HG03103 (cell line): ENCODE data around the gene SIPA1L3.
A peak's percentile ranks its signal among the peaks of the same experiment; 100 is the strongest.
"Not testable (repeated sequence)": the region's sequence is repeated elsewhere in the genome, so short reads cannot be mapped to it uniquely, and the experiment has no call there.

Experiments used
- ATAC-seq: cut with Tn5 transposase; IDR thresholded peaks from one replicate; pipeline ENCODE4 v1.9.1; 2021; ENCODE audit warnings: low read depth; ENCODE audit not compliant: unreplicated experiment

Gene SIPA1L3

DNA sequence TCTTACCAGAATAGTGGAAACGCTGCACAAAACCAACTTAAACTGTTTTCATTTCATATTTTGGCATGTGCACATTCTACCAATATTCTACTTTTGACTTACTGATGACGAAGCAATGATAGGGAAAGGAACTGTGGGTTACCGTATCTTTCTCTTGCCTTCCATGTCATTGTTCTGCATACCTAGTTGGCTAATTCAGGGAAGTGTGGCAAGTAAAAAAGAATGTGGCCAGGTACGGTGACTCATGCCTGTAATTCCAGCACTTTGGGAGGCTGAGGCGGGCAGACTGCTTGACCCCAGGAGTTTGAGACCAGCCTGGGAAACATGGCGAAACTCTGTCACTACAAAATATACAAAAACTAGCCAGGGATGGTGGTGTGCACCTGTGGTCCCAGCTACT, 108.2 kb downstream of the SIPA1L3 start:
- ATAC-seq: no peak

DNA sequence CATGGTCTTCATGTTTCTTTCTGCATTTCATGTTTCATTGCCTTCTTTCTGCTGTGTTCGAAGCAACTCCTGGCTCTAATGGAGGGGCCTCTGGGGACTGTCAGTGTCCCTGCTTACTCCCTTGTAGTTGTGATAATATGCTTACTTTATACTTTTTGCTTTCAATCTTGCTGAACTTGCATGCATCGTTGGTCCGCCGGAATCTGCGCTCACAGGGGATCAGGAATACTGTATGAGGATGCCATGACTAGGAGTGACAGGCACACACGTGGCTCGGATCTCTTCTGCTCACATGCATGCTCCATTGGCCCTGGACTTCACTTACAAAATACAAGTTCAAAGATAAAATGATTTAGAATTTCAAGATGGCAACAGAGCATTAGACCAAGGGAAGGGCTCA, 108.8 kb downstream of the SIPA1L3 start:
- no peak for ATAC-seq

DNA sequence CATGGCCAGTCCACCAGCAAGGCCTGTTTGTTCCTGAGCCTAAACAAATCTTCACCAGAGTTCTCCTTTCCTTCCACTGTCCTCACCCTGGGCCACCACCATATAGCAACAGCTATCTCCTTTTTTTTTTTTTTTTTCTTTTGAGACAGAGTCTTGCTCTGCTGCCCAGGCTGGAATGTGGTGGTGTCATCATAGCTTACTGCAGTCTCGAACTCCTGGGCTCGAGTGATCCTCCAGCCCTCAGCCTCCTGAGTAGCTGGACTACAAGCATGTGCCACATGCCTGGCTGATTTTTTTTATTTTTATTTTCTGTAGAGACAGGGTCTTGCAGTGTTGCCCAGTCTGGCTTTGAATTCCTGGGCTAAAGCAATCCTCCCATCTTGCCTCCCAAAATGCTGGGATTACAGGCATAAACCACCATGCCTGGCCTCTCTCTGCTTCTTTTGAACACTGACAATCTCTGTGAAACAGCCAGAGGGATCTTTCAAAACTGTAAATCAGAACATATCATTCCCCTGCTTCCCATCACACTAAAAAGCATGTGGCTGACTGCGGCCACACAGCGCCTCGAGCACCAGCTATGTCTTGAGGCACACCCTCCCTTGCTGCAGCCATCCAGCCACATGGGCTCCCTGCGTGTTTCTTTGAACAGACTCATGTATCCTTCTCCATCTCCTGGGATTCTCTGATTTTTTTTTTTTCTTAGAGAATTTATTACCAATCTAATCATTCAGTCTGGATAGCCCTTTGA, 110.6 kb downstream of the SIPA1L3 start:
- no peak for ATAC-seq

DNA sequence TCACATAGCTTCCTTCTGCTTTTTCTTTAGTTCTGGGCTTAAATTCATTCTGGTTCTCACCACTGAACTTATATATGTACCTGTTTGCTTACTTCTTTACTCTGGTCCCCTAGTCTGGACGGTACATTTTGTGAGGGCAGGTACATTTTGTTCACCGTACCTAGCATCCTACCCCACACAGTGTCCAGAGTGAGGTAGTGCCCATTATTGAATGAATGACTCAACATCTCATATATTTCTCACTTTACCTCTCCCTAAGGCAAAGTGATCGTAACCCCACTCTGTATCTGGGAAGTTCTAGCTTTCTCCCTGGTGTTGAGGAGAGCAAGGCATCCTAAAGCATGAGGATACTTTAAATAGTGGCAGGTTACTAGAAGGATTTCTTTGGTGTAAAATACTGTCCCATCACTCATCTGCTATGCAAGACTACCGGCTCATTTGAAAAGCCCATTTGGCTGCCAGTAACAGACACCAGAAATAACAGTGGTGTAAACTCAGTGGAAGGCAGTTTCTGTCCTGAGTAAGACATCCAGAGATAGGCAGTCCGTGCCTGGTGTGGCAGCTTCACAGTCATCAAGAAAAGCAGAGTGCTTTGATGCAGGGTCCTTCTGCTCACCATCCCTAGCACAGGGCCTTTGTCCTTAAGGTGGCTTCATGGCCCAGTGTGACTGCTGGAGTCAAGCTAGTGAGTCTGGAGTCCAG, 111.8 kb downstream of the SIPA1L3 start:
- ATAC-seq: no peak

DNA sequence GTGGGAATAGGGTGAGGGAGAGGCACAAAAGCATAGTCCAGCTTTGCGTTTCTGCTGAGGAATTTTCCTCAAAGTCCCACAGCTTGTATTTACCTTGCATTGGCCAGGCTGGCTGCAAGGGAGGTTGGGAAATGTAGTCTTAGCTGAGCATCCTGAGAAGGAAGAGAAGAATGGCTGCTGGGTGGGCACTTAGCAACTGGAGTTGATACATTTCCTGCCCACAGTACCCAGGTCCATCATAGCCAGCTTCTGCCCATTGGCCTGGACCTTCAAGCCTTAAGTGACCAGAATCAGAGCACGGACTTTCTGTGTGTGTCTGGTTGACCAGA, 112.4 kb downstream of the SIPA1L3 start:
- no peak for ATAC-seq

DNA sequence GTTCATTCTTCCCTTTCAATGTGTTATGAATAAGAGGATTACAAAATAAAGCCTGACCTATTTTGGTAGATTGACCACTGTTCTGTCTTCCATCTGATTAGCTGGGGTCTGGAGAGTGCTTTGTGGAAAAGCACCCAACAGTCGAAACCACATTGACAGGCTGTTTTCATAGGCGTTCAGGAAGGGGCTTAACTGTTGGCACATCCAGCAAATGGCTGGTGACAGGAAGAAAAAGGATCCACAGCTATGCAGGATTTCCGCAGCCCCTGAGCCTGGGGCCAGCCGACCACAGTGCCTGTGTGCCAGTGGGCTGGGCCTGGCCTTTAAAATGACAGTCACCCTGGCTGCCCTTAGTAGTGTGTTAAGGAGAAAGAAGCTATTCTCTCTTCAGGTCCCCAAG, 113.3 kb downstream of the SIPA1L3 start:
- ATAC-seq: no peak

DNA sequence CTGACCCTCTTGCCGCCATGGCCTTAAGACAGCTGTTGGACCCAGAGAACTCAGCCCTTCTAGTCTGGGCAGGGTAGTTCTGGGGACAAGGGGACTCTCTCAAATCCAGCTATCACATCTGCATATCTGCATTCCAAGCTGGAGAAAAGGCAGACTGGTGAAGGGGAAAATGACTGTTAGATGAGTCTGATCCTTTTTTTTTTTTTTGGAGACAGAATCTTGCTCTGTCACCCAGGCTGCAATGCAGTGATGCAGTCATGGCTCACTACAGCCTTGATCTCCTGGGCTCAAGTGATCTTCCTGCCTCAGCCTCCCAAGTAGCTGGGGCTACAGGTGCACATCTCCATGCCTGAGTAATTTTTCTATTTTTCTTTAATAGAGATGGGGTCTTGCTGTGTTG, 114.3 kb downstream of the SIPA1L3 start:
- ATAC-seq: no peak

DNA sequence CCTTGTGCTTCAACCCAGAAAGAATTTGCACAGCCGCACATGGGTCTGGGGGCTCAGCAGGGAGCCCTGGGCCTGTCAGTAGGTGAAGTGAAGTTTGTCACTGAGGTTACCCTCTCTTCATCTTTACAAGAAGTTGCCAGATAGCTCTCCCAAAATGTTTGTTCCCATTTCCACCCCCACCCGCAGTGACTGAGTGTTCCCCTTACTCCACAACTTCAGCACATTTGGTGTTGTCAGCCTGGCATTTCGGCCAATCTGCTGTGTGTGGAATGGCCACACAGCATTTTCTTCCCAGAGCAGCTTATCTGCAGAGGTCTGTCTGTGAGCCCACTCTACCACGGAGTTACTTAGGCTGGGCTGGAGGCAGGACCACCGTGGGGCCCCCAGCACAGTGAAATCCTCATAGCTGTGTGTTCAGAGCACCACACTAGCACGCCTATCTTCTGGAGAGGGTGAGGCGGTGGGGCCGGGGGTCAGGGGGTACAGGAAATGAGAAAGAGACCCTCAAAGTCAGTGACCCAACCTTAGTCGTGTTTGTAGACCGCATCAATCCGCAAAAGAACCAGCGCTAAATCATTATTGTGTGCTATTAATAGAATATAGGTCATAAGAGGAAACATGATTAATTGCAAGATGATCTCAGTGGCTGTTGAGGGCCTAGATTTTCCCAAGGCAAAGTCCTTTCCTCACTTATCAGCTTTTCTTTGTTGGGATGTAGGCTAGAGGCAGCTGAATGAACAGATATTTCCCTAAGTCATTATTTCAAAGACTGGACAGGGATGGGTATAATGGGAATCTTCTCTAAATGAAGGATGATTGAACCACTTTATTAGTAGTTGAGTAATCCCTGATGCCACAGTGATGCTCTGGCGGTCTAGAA, 116.0 kb downstream of the SIPA1L3 start:
- no peak for ATAC-seq

DNA sequence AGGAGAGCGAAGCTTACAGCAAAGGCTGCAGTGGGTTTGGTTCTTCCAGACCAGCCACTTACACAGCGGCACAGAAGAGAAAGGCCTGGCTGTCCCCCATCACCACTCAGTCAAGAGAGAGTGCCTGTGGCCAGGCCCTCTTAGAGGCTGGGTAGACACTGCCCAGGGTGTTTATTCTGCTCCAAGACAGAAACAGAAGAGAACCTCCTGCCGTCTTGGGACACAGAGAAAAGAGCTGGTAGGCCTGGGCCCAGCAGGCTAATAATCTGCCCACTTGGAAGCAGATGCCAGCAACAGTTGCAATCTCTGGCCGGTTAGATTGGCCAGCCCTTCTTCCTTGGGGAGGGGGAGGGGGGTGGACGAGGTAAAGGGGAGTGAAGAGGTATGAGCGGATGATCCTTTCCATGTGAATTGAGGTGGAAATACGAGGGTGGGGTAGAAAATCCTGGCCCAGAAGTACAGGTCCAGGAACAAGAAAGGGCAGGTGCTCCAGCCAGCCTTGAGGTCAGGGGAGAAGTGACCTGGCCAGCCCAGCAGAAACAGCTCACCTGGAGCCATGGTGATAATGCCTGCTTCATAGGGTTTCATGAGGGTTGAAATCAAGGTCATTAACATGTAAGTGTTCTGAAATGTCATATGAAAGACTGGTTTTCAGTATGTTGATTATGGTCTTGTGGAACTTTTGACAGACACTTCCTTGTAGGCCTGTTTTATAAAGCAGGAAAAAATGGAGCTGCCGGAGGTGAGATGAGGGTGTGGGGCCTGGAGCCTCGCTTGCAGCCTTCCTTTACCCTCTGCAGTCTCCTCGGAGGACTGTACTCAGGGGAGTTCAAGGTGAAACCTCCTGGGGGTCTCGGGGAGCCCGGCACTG, 116.9 kb downstream of the SIPA1L3 start:
- no peak for ATAC-seq

DNA sequence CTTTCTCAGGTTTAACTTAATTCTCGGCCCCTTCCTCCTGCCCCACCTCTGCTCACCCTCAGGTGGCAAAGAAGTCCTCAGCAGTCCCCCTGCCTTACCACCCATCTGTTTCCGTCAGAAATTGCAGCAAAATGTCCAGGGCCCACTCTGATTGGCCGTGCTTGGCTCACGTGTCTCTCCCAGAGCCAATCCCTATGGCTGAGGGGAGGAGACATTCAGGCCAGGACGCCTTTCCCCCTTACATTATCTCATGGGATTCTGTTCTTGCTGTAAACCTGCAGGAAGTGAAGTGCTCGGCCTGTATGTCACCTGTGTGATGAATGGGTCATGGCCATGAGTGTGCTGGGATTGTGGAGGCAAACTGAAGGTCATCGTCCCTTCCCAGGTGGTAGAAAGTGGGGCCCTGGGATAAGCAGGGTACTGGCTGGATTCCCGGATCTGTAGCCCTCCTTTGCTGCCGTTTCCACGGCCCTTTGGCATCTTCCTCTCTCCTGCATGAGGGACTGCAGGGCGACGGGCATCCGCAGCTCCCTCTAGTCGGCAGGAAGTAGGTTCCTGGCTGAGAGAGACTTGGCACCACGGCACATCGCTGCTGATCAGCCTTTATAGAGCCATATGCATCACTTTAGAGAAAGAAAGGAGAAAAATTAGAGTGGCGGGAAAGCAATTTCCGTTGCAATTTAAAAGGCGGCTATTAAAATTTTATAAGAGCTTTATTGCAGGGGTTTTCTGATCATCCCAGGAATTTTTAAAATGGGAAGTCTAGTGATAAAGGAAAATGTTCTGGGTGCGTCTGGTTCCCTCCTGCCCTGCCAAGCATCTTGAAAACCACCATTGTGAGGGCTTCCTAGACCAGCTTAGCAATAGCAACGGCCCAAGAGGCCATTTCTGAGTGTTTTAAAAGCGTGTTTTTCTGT, 118.2 kb downstream of the SIPA1L3 start:
- ATAC-seq: no peak

DNA sequence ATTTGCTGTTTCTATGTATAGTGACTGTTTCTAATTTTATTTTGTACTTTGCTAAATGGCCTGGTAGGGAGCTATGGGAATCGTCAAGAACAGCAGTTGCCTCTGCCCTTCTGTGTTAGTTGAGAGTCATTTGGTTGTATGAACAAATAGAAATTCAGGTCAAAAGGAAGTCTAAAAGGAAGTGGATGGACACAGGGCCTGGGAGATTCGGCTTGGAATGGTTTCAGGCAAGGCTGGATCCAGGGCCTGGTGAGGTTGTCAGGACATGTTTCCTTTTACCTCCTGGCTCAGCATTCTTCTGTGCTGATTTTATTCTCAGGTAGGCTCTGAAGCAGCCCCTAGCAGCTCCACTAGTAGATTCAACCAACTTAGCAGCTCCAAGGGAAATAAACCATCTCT, 118.9 kb downstream of the SIPA1L3 start:
- no peak for ATAC-seq

DNA sequence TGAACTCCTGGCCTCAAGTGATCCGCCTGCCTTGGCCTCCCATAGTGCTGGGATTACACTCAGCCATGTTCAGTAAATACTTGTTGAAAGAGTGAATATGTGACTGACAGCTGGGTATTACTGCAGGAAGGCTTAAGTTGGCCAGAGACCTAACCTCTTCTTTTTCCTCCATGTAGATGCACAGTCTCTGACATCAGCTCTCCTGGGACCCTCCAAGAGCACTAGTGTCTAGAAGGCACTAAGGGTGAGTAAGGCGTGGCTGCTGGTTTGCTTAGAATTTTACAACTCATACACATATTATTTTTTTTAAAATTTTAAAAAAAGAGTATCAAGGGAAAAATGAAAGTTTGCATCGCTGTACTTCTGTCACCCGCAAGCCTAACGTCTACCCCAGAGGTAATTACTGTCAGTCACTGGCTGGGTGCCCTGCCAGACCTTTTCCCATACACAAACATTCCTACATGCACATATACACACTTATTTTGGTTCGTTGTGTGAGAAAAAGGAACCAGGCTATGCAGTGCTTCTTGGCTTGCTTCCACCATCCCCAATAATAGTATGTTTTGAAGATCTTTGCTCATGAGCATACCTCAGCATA, 122.0 kb downstream of the SIPA1L3 start:
- no peak for ATAC-seq

DNA sequence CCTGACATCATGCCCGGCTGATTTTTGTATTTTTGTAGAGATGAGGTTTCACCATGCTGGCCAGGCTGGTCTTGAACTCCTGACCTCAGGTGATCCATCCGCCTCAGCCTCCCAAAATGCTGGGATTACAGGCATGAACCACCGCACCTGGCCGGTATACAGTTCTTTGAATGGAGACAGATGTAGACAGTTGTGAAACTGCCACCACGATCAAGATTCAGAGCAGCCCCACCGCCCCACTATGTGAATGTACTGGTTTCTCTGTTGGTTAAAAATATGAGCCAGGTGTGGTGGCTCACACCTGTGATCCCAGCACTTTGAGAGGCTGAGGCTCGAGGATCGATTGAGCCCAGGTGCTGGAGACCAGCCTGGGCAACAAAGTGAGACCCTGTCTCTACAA, 123.0 kb downstream of the SIPA1L3 start:
- not testable (repeated sequence) for ATAC-seq

DNA sequence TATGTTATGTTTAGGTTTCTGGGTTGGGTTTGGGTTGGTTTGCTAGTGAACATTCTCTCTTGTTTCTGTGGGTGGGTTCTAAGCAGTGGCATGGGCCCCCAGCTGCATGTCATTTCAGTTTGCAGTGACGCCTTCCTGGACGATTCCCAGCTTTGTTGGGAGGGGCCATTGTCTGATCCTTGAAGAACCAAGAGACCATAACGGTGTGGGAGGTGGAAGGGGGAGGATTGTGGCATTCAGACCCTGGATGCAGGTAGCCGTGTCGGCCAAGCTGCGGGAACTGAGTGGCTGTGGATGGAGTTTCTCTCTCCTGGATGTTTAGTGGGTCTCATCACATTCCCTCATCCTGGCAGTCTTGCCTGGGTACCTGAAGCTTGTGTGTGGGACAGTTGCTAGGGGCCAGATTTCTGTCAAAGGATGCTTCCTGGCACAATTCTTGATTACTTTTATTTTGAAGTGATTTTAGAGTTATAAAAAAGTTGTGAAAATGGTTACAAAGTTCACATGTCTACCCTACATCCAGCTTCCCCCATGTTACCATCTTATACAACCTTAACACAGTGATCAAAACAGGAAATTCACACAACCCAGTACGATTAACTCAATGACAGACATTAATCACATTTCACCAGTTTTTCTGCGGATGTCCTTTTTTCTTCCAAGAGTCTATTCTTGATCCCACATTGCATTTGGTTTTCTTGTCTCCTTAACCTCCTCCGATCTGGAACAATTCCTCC, 123.8 kb downstream of the SIPA1L3 start:
- ATAC-seq: no peak

DNA sequence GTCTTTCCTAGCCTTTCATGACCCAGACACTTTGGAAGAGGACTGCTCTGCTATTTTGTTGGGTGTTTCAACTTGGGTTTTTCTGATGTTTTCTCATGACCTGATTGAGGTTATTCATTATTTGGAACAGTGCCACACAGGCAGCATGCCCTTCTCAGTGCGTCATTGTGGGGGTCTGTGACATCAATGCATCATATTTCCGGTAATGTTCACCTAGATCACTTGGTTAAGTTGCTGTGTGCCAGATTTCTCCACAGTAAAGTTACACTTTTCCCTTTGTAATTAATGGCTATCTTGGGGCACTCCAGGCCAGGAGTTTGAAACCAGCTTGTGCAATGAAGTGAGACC, 124.4 kb downstream of the SIPA1L3 start:
- no peak for ATAC-seq

DNA sequence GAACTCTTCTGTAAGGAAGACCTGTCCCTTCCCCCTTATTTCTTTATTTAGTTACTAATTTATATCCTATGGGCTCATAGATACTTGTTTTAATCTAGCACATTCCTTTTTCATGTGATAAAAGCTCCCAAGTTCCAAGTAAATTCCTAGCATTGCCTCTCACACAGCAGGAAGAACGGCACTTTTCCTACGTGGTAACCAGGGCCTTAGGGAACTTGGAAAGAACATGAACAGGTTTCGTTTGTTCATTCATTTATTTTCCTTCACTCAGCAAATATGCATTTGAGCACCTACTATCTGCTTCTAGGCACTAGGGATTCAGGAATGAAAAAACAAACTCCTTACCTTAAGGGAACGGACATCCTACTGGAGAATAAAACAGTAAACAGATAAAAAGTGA, 125.1 kb downstream of the SIPA1L3 start:
- no peak for ATAC-seq

DNA sequence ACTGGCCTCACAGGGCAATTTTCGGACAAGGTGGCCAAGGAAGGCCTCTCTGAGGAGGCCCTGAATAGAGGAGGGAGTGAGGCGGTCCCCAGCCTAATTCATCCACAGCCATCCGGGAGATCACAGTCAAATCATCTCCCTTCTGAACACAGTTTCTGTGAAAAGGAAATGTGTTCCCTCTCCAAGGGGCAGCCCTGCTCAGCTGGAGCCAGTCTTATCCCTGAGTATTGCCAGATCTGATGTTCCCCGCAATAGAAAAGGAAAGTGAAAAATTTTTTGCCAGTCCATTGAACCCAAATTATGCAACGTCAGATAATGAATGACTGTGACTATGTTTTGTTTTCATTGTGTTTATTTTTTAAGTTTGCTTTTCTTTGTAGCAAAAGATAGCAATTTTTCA, 125.9 kb downstream of the SIPA1L3 start:
- ATAC-seq: no peak

DNA sequence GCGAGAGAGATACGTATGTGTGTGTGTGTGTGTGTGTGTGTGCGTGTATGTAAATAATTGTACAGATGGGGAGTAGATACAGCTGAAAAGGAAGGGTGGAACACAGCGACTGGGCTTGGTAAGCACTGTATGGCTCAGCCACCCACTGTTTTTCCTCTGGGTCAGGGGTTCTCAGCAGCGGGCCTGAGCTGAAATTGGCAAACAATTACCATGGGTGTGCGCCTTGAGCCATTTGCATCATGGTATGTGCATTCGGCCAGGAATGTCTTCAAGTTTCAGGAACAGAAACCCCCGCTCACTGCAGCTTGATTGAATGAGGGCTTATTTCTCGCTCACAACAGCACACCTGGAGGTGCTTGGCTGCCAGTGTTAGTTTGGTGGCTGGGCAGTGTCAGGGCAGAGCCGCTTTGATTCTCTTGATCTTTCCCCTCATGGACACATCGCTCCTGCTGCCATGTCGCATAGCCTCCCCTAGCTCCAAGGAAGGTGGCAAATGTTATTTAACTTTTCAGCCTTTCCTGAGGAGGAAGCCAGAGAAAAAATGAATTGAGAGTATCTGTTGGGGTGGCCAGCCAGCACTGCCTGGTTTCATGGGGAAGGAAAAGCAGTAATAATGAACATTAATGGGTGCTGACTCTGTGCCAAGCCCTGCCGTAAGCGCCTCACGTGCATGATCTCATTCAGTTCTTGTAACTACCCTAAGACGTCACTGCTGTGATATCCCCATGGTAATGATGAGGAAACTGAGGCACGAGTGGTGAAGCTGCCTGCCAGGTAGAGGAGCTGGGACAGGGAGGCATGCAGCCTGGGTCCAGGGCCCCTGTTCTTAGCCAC, 126.9 kb downstream of the SIPA1L3 start:
- peak; percentile 54 for ATAC-seq
